H9 (cell line): ENCODE measurements around the gene NLRX1. TPM values are rescaled to one million over a fixed set of nuclear protein-coding genes. Genes with fewer than 3 reads are reported as not detected.

ENCODE experiments used
- DNase-seq: peaks from one replicate; pipeline ENCODE4 v3.0.0-alpha.2; 2017
- H2AFZ ChIP-seq: one replicate; pipeline ENCODE4 v1.6.1; 2013; ENCODE audit warnings: mild to moderate bottlenecking, low read length, control low read depth, moderate library complexity
- H2AK5ac ChIP-seq: 2 replicates; pipeline ENCODE4 v1.6.1; 2013; ENCODE audit warnings: low read length, control low read depth, mixed read lengths; ENCODE audit not compliant: insufficient read length
- H2BK120ac ChIP-seq: one replicate; pipeline ENCODE4 v1.6.1; 2013; ENCODE audit warnings: low read depth, mild to moderate bottlenecking, low read length, control low read depth, inconsistent platforms; ENCODE audit not compliant: poor library complexity, severe bottlenecking
- H2BK12ac ChIP-seq: 2 replicates; pipeline ENCODE4 v1.6.1; 2013; ENCODE audit warnings: low read length, control low read depth, mixed read lengths, low read depth; ENCODE audit not compliant: insufficient read length
- H2BK15ac ChIP-seq: 2 replicates; pipeline ENCODE4 v1.6.1; 2013; ENCODE audit warnings: low read depth, low read length, control low read depth
- H2BK20ac ChIP-seq: one replicate; pipeline ENCODE4 v1.6.1; 2013; ENCODE audit warnings: low read depth, mild to moderate bottlenecking, low read length, control low read depth, inconsistent platforms; ENCODE audit not compliant: poor library complexity, severe bottlenecking
- H2BK5ac ChIP-seq: 2 replicates; pipeline ENCODE4 v1.6.1; 2013; ENCODE audit warnings: low read length, control low read depth, mixed read lengths; ENCODE audit not compliant: insufficient read length
- H3K14ac ChIP-seq: 2 replicates; pipeline ENCODE4 v1.6.1; 2013; ENCODE audit warnings: low read length, control low read depth; ENCODE audit not compliant: insufficient read depth
- H3K18ac ChIP-seq: 2 replicates; pipeline ENCODE4 v1.6.1; 2013; ENCODE audit warnings: low read depth, mild to moderate bottlenecking, mixed read lengths, low read length, control low read depth; ENCODE audit not compliant: insufficient read length
- H3K23ac ChIP-seq: 2 replicates; pipeline ENCODE4 v1.6.1; 2013; ENCODE audit warnings: low read length, control low read depth, mixed read lengths, low read depth; ENCODE audit not compliant: insufficient read length
- H3K23me2 ChIP-seq: 2 replicates; pipeline ENCODE4 v1.6.1; 2013; ENCODE audit warnings: low read depth, mild to moderate bottlenecking, mixed read lengths, low read length, control low read depth; ENCODE audit not compliant: insufficient read length, poor library complexity, severe bottlenecking
- H3K27ac ChIP-seq: 2 replicates; pipeline ENCODE4 v1.5.1; 2013; ENCODE audit warnings: low read length, control low read depth, mixed read lengths, low read depth; ENCODE audit not compliant: insufficient read length
- H3K27me3 ChIP-seq: 2 replicates; pipeline ENCODE4 v1.6.1; 2013; ENCODE audit warnings: low read length, control low read depth, inconsistent platforms; ENCODE audit not compliant: insufficient read depth
- H3K4ac ChIP-seq: 2 replicates; pipeline ENCODE4 v1.6.1; 2013; ENCODE audit warnings: low read depth, mild to moderate bottlenecking, control low read depth, inconsistent platforms, low read length, moderate library complexity
- H3K4me1 ChIP-seq: 2 replicates; pipeline ENCODE4 v1.6.1; 2013; ENCODE audit warnings: low read length, control low read depth, inconsistent platforms; ENCODE audit not compliant: insufficient read depth
- H3K4me2 ChIP-seq: 2 replicates; pipeline ENCODE4 v1.6.1; 2013; ENCODE audit warnings: low read length, control low read depth, mixed read lengths; ENCODE audit not compliant: insufficient read length, insufficient read depth
- H3K56ac ChIP-seq: 2 replicates; pipeline ENCODE4 v1.6.1; 2013; ENCODE audit warnings: low read depth, mild to moderate bottlenecking, mixed read lengths, low read length, control low read depth; ENCODE audit not compliant: insufficient read length
- H3K79me1 ChIP-seq: 2 replicates; pipeline ENCODE4 v1.6.1; 2013; ENCODE audit warnings: low read depth, mild to moderate bottlenecking, moderate library complexity, low read length, control low read depth, inconsistent platforms; ENCODE audit not compliant: insufficient read depth, poor library complexity, severe bottlenecking
- H3K79me2 ChIP-seq: 2 replicates; pipeline ENCODE4 v1.6.1; 2013; ENCODE audit warnings: low read length, control low read depth, inconsistent platforms; ENCODE audit not compliant: insufficient read depth
- H3K9ac ChIP-seq: 2 replicates; pipeline ENCODE4 v1.6.1; 2013; ENCODE audit warnings: low read length, control low read depth, mixed read lengths; ENCODE audit not compliant: insufficient read length; ENCODE audit errors: extremely low read depth
- H3K9me3 ChIP-seq: one replicate; pipeline ENCODE4 v1.6.1; 2013; ENCODE audit warnings: low read depth, low read length, inconsistent platforms; ENCODE audit not compliant: control insufficient read depth
- H3T11ph ChIP-seq: one replicate; pipeline ENCODE4 v1.6.1; 2013; ENCODE audit warnings: mild to moderate bottlenecking, low read length, control low read depth, inconsistent platforms
- H4K20me1 ChIP-seq: one replicate; pipeline ENCODE4 v1.6.1; 2013; ENCODE audit not compliant: control insufficient read depth, insufficient read length, insufficient read depth
- H4K5ac ChIP-seq: 2 replicates; pipeline ENCODE4 v1.6.1; 2013; ENCODE audit warnings: low read depth, mild to moderate bottlenecking, mixed read lengths, low read length, control low read depth; ENCODE audit not compliant: insufficient read length
- H4K8ac ChIP-seq: replicated peaks from 2 replicates; pipeline ENCODE4 v1.6.1; 2013; ENCODE audit warnings: low read length, control low read depth, mixed read lengths, low read depth; ENCODE audit not compliant: insufficient read length
- H4K91ac ChIP-seq: 2 replicates; pipeline ENCODE4 v1.6.1; 2013; ENCODE audit warnings: low read depth, mild to moderate bottlenecking, moderate library complexity, mixed read lengths, low read length, control low read depth; ENCODE audit not compliant: insufficient read length
- H3K27ac Mint-ChIP-seq, 3 experiments: 2 replicates in 2 of 3; 3 replicates in 1 of 3; pipeline ENCODE4 v1.8.0; 2020 to 2021; ENCODE audit warnings: mixed read lengths in 3 of 3, mild to moderate bottlenecking in 1 of 3, moderate library complexity in 1 of 3
- H3K27me3 Mint-ChIP-seq: 2 replicates; pipeline ENCODE4 v1.8.0; 2021; ENCODE audit warnings: low read depth, mild to moderate bottlenecking, moderate library complexity, mixed read lengths
- H3K36me3 Mint-ChIP-seq, 3 experiments: 2 replicates in 2 of 3; 3 replicates in 1 of 3; pipeline ENCODE4 v1.8.0; 2020 to 2021; ENCODE audit warnings: low read depth in 3 of 3, mixed read lengths in 3 of 3; ENCODE audit not compliant: insufficient read depth in 1 of 3
- H3K4me1 Mint-ChIP-seq, 2 experiments: 2 replicates each; pipeline ENCODE4 v1.8.0; 2020; ENCODE audit warnings: mixed read lengths in 2 of 2
- H3K4me3 Mint-ChIP-seq, 2 experiments: 2 replicates in 1 of 2; 3 replicates in 1 of 2; pipeline ENCODE4 v1.8.0; 2020 to 2021; ENCODE audit warnings: mild to moderate bottlenecking in 2 of 2, mixed read lengths in 2 of 2, moderate library complexity in 1 of 2
- H3K9me3 Mint-ChIP-seq, 2 experiments: 2 replicates in 1 of 2; 3 replicates in 1 of 2; pipeline ENCODE4 v1.8.0; 2020; ENCODE audit warnings: mild to moderate bottlenecking in 2 of 2, mixed read lengths in 2 of 2, moderate library complexity in 1 of 2
- CTCF ChIP-seq: fragments of 200-600 bp; sonication (generic); conservative IDR thresholded peaks from 3 replicates; pipeline ENCODE4 v1.8.0; 2021; ENCODE audit warnings: antibody characterized with exemption, mild to moderate bottlenecking
- WGBS: extraction: QIAGEN DNeasy Blood & Tissue Kit; methylation state at CpG from one replicate; pipeline ENCODE4 v1.1.7; 2013; ENCODE audit warnings: missing lambda C conversion rate, low lambda C conversion rate, mixed read lengths; ENCODE audit not compliant: insufficient read length; ENCODE audit errors: extremely low coverage; 5-methylcytosine and 5-hydroxymethylcytosine counted together
- total RNA-seq: library from RNA; stranded (reverse); gene quantifications from 2 replicates; pipeline ENCODE4 v1.2.1, GENCODE V29; 2021

Gene NLRX1
- total RNA-seq, 1 experiment from 2014 or later = 18.2 TPM

DNA sequence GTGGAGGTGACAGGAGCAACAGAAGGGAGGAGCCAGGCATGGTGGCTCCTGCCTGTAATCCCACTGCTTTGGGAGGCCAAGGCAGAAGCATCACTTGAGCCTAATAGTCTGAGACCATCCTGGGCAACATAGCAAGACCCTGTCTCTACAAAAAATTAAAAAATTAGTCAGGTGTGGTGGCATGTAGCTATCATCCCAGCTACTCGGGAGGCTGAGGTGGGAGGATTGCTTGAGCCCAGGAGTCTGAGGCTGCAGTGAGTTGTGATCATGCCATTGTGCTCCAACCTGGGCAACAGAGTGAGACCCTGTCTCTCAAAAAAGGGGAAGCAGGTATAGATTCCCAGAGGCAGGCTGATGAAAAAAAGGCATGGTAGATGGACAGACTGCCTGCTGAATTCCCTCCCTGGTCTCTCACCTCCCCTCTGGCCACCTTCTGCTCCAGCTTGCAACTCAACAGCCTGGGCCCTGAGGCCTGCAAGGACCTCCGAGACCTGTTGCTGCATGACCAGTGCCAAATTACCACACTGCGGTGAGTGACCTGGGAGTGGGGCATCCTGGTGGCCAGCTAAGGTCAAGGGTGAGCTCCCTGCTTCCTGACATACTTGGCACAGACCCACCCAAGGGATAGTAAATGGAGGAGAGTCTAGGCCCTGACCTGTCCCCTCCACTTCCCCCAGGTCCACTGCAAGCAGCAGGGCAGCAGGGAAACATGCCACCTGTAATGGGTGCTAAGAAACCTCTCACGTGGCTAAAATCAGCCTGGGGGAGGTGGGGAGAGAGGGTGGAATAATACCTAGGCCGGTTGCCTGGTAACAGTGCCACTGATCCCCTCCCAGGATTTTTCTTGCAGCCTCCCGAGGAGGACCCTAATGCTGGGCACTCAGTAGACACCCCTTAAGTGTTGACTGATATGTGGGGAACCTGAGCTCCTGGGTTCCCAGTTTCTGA, 12.5 kb downstream of the NLRX1 start:
- H3K9me3 Mint-ChIP-seq = no peaks in the 10 kb centered on the region
- Histone ChIP-seq H2AK5ac (no peak overlapping the region), H3K79me2 (no peaks in the 10 kb centered on the region), H3K56ac (no peak overlapping the region), H3T11ph (no peak overlapping the region), H2BK5ac (no peak overlapping the region), H3K9ac (no peak overlapping the region), H3K4ac (no peak overlapping the region), H3K23ac (no peak overlapping the region), H4K91ac (no peak overlapping the region), H3K27me3 (no peaks in the 10 kb centered on the region), H2BK120ac (no peak overlapping the region), H3K4me1 (no peaks in the 10 kb centered on the region), H3K79me1 (no peaks in the 10 kb centered on the region), H3K14ac (no peak overlapping the region), H2BK15ac (no peak overlapping the region), H3K4me2 (no peak overlapping the region), H4K5ac (no peak overlapping the region), H2AFZ (no peak overlapping the region), H4K20me1 (no peaks in the 10 kb centered on the region), H2BK12ac (no peak overlapping the region), H3K27ac (no peak overlapping the region), H3K9me3 (no peaks in the 10 kb centered on the region), H3K23me2 (no peaks in the 10 kb centered on the region), H2BK20ac (no peak overlapping the region), H4K8ac (no peak overlapping the region), H3K18ac (no peak overlapping the region)
- no CpG with 5 or more reads among the region's 6 CpGs for WGBS
- H3K4me1 Mint-ChIP-seq = peaks cover 7% of the 10 kb centered on the region in 2 experiments; a peak in 2 of 4 replicates
- H3K27ac Mint-ChIP-seq = peak overlapping the region in 1 of 3 experiments; percentile 86; a peak in 1 of 7 replicates
- no peak for TF ChIP-seq CTCF
- H3K36me3 Mint-ChIP-seq = peaks cover 3 to 14% (median 5%) of the 10 kb centered on the region in 3 experiments; a peak in 6 of 7 replicates
- no peak for DNase-seq
- H3K27me3 Mint-ChIP-seq = peaks cover 1% of the 10 kb centered on the region; the same call in 1 of the 2 replicates
- no peak overlapping the region for H3K4me3 Mint-ChIP-seq
